Choroid plexus epithelial cell (primary cell): ENCODE data around the gene OR8K1.

ENCODE experiments used
- DNase-seq: peaks from one replicate; pipeline ENCODE4 v3.0.0-alpha.2; 2010; ENCODE audit warnings: low read depth
- H3K4me3 ChIP-seq: 2 replicates; pipeline ENCODE4 v1.5.1; 2011; ENCODE audit warnings: low read depth, mild to moderate bottlenecking, control low read depth, low read length, moderate library complexity
- TF ChIP-seq, protein P1 (sequence below): conservative IDR thresholded peaks from 2 replicates; pipeline ENCODE4 v1.5.1; 2011; ENCODE audit warnings: low read depth, mild to moderate bottlenecking, control low read depth, inconsistent platforms, low read length, moderate library complexity

The OR8K1 gene

DNA sequence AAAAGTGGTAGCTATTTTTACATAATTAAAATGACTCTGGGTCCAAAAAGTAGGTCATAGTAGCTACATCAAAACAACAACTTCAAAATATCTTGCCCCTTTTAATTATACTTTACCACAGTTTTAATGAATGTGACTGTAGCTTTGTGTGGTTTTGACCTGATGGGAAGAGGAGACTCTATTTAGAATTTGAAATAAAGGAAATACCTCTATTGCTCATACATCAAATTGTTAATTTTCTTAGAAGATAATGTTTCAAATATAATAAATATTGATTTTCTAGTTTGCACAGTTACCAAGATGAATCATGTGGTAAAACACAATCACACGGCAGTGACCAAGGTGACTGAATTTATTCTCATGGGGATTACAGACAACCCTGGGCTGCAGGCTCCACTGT, at the start of gene OR8K1:
Gene OR8K1 (plus strand): TSS at position 301 of the 400 bp plus-strand sequence. CDS start 0 bp downstream, at position 301.
- no peak for DNase-seq
- no peak within 1 kb of the TSS for H3K4me3 ChIP-seq
- TF ChIP-seq, protein P1, sequence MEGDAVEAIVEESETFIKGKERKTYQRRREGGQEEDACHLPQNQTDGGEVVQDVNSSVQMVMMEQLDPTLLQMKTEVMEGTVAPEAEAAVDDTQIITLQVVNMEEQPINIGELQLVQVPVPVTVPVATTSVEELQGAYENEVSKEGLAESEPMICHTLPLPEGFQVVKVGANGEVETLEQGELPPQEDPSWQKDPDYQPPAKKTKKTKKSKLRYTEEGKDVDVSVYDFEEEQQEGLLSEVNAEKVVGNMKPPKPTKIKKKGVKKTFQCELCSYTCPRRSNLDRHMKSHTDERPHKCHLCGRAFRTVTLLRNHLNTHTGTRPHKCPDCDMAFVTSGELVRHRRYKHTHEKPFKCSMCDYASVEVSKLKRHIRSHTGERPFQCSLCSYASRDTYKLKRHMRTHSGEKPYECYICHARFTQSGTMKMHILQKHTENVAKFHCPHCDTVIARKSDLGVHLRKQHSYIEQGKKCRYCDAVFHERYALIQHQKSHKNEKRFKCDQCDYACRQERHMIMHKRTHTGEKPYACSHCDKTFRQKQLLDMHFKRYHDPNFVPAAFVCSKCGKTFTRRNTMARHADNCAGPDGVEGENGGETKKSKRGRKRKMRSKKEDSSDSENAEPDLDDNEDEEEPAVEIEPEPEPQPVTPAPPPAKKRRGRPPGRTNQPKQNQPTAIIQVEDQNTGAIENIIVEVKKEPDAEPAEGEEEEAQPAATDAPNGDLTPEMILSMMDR, result no peak

DNA sequence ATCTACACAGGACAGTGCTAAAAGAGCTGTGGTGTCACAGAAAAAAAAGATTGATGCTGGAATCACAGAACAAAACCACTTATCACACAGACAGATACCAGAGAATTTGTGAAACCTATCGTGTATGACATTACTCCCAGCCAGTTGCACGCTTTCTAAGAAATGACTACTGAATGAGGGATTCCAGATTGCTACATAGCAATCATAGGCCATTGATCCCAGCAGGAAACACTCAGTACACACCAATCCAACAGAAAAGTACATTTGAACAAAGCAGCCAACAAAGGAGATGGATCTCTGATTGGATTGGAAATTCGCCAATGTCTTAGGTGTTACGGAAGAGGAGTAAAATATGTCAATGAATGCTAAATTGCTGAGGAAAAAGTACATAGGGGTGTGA, 48.9 kb upstream of the OR8K1 start:
- TF ChIP-seq, protein P1, result no peak
- DNase-seq, result no peak
- H3K4me3 ChIP-seq, result no peak overlapping the region

DNA sequence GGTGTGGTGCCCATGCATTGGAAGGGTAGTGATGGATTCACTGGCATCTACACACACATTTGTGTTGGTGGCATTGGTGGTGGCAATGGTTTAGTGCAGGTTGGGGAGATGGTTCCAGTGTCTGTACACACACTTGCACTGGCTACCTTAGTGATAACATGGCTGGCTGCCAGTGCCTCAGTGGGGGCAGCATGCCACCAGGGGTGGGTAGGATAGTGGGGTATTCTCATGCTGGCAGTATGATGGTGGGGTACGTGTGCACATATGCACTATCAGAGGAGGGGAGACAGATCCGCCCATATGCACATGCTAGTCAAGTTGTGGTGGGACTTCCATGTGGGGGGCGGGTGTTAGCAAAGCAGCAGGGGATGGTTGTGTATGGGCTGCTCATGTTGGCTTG, 38.0 kb upstream of the OR8K1 start:
- TF ChIP-seq, protein P1, result no peak
- no peak for DNase-seq
- H3K4me3 ChIP-seq, result no peak overlapping the region

DNA sequence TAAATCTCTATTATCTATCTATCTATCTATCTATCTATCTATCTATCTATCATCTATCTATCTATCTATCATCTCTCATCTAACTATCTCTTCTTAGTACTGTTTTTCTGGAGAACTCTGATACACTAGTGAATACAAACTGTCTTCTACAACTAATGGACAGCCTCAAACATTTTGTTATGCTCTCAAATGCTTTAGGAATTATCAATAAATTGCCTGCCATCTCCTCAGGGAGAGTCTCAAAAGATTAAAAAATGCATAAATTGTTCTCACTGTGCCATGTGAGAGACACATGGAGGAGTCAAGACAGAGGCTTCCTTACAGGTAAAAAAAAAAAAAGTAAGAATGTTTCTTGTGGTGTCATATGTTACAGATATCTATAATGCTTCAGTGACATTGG, 31.0 kb upstream of the OR8K1 start, which contains the start of gene OR8K3:
Gene OR8K3 (plus strand): TSS at position 301 of the 400 bp plus-strand sequence. CDS start 3,163 bp downstream, outside the sequence.
- TF ChIP-seq, protein P1, result no peak
- H3K4me3 ChIP-seq, result no peak within 1 kb of the TSS
- no peak for DNase-seq

DNA sequence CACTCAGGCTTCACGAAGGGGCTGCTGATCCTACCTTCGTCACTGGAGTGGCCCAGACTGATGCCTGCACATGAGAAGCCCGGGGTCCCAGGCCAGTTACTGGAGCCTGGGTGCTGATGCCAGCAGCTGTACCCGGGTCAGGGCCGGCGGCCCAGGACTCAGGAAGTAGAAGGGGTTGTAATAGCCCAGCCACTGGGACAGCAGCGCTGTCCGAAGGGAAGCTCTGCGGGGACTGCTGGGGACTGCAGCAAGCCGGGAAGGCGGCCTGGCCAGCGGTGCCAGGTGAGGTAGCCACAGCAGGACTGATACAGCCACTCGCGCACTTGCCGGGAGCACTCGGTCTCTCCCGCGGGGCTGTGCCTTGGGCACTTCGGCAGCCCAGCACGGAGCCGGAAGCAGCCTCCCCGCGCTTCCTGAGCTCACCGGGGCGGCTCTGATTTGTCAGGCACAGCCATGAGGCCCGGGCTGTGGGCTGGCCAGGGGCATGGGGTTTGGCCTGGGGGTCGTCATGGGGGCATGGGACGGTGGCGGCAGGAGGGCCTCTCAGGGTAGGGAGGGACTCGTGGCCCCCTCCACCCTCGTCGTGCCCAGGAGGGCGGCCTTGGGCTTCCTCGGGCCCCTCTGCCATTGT, 13.9 kb upstream of the OR8K1 start:
- no peak overlapping the region for H3K4me3 ChIP-seq
- DNase-seq, result no peak
- TF ChIP-seq, protein P1, result no peak

DNA sequence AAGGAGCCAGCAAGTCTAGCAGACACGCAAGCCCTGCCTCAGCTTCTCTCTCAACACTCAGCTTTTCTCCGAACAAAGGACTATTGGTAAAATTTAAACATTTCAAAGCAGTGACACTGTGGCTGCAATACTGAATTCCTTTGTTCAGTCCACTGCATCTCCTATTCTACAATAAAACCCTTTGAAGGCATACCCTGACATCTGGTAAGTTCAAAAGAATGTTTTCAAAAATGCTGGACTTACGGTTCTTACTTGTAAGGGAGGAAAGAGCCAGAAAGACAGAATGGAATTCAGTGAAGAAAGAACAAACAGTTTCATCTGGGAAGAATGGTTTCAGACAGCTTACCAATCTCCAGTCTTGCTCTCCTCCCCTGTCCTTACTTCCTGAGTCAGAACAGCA, 12.7 kb upstream of the OR8K1 start:
- TF ChIP-seq, protein P1, result no peak
- no peak for DNase-seq
- H3K4me3 ChIP-seq, result no peak overlapping the region

DNA sequence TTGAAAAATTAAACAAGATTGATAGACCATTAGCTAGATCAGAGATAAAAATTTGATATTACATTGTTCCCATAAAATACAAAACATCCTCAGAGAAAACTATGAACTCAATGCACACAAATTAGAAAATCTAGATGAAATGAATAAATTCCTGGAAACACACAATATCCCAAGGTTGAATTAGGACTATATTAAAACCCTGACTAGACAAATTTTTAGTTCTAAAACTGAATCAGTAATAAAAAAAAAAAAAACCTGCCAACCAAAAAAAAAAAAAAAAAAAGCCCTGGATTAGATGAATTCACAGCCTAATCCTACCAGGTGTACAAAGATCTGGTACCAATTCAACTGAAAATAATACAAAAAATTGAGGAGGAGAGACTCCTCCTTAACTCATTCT, 5.5 kb upstream of the OR8K1 start:
- TF ChIP-seq, protein P1, result no peak
- no peak for DNase-seq
- no peak overlapping the region for H3K4me3 ChIP-seq
